PC-3 (cell line): ENCODE measurements around the gene OSBPL9. TPM values are rescaled to one million over a fixed set of nuclear protein-coding genes. Genes with fewer than 3 reads are reported as not detected.
"Not testable (repeated sequence)": the region's sequence is repeated elsewhere in the genome, so short reads cannot be mapped to it uniquely, and the experiment has no call there.

ENCODE experiments used
- ATAC-seq: fragments of 200-7000 bp; cut with Tn5 transposase; 2 replicates; pipeline ENCODE4 v1.9.1; 2020; ENCODE audit warnings: mild to moderate bottlenecking, moderate library complexity
- BruUV-seq: library from RNA; stranded (reverse); fragments of 400-500 nt; replicated peaks from 2 replicates; lab custom pipeline; 2021; lab: Mats Ljungman, UMichigan
- CTCF ChIA-PET: fragments of 300-600 bp; sonication (Branson Sonifier 250); formaldehyde crosslinking; loops from one replicate; lab custom pipeline; 2022; ENCODE audit warnings: antibody characterized with exemption; lab: Charles Lee
- POLR2A ChIA-PET: fragments of 300-600 bp; sonication (Branson Sonifier 250); formaldehyde crosslinking; loops from one replicate; lab custom pipeline; 2022; ENCODE audit warnings: antibody characterized with exemption; ENCODE audit not compliant: unreplicated experiment; lab: Charles Lee
- DNase-seq: peaks from one replicate; pipeline ENCODE4 v3.0.0-alpha.2; 2015
- H2AFZ ChIP-seq: fragments of 300-600 bp; sonication (generic); 2 replicates; pipeline ENCODE4 v1.6.0; 2016; ENCODE audit warnings: antibody characterized with exemption, low read length
- H3F3A ChIP-seq: fragments of 300-600 bp; sonication (generic); one replicate; pipeline ENCODE4 v1.6.0; 2017; ENCODE audit warnings: antibody characterized with exemption, low read length, control low read depth, mild to moderate bottlenecking; ENCODE audit not compliant: unreplicated experiment
- H3K27ac ChIP-seq: fragments of 300-600 bp; sonication (generic); 2 replicates; pipeline ENCODE4 v1.5.1; 2016; ENCODE audit warnings: mild to moderate bottlenecking, low read length
- H3K27me3 ChIP-seq: fragments of 300-600 bp; sonication (generic); 2 replicates; pipeline ENCODE4 v1.6.1; 2016; ENCODE audit warnings: low read length, mixed read lengths
- H3K36me3 ChIP-seq: fragments of 300-600 bp; sonication (generic); 2 replicates; pipeline ENCODE4 v1.6.1; 2016; ENCODE audit warnings: low read depth, mixed run types, low read length, mixed read lengths
- H3K4me1 ChIP-seq: fragments of 300-600 bp; sonication (generic); 2 replicates; pipeline ENCODE4 v1.5.1; 2016; ENCODE audit warnings: low read length; ENCODE audit not compliant: insufficient read depth
- H3K4me2 ChIP-seq: fragments of 300-600 bp; sonication (generic); 2 replicates; pipeline ENCODE4 v1.6.0; 2016; ENCODE audit warnings: low read length
- H3K4me3 ChIP-seq: fragments of 300-600 bp; sonication (generic); 2 replicates; pipeline ENCODE4 v1.5.1; 2016; ENCODE audit warnings: mild to moderate bottlenecking, low read length, mixed read lengths
- H3K79me2 ChIP-seq: fragments of 300-600 bp; sonication (generic); 2 replicates; pipeline ENCODE4 v1.6.1; 2017; ENCODE audit warnings: low read length, mixed read lengths
- H3K9ac ChIP-seq: fragments of 300-600 bp; sonication (generic); 2 replicates; pipeline ENCODE4 v1.6.0; 2016; ENCODE audit warnings: mild to moderate bottlenecking, low read length
- H3K9me2 ChIP-seq: fragments of 300-600 bp; sonication (generic); replicated peaks from 2 replicates; pipeline ENCODE4 v1.6.1; 2016; ENCODE audit warnings: mixed run types, low read length, mixed read lengths
- H3K9me3 ChIP-seq: fragments of 300-600 bp; sonication (generic); 2 replicates; pipeline ENCODE4 v1.6.1; 2016; ENCODE audit warnings: low read length, mixed read lengths
- H4K20me1 ChIP-seq: fragments of 300-600 bp; sonication (generic); 2 replicates; pipeline ENCODE4 v1.6.1; 2016; ENCODE audit warnings: low read length, mixed read lengths
- CTCF ChIP-seq: fragments of 300-600 bp; sonication (generic); conservative IDR thresholded peaks from 2 replicates; pipeline ENCODE4 v1.5.1; 2017; ENCODE audit warnings: antibody characterized with exemption, low read depth, mild to moderate bottlenecking, low read length
- EZH2 ChIP-seq: fragments of 300-600 bp; sonication (generic); IDR thresholded peaks from one replicate; pipeline ENCODE4 v1.6.1; 2017; ENCODE audit warnings: antibody characterized with exemption, mild to moderate bottlenecking, low read length; ENCODE audit not compliant: unreplicated experiment
- EZH2phosphoT487 ChIP-seq: fragments of 300-600 bp; sonication (generic); IDR thresholded peaks from 2 replicates; pipeline ENCODE4 v1.6.1; 2018; ENCODE audit warnings: mild to moderate bottlenecking, antibody characterized with exemption, low read length, borderline replicate concordance
- intact Hi-C: fragments of 100-400 bp; cut with micrococcal nuclease; formaldehyde crosslinking; loops from 2 replicates; pipeline ENCODE4 v1.9.0; 2023
- total RNA-seq: library from RNA; depleted of rRNA; stranded (reverse); fragments of >200 nt; gene quantifications from 2 replicates; pipeline ENCODE4 v1.2.3, GENCODE V29; 2014

OSBPL9 gene
- total RNA-seq, 1 experiment from 2014 or later, result 74.7 TPM

GRCh38 chr1:51644020-51644419 is 27.1 kb downstream of the OSBPL9 start:
- ChIA-PET POLR2A (no interaction called here), CTCF (no interaction called here)
- H3K9me2 ChIP-seq, result no peaks in the 10 kb centered on the region
- intact Hi-C loops, result no loop called here
- BruUV-seq, result no TSS peak
- peak overlapping the region; percentile 26 for H3K27ac ChIP-seq
- peak overlapping the region; percentile 68 for H3K4me2 ChIP-seq
- H3K9me3 ChIP-seq, result no peaks in the 10 kb centered on the region
- TF ChIP-seq CTCF, result no peak
- no peak for TF ChIP-seq EZH2phosphoT487
- no peak for TF ChIP-seq EZH2
- H3F3A ChIP-seq, result no peaks in the 10 kb centered on the region
- no peak overlapping the region for H2AFZ ChIP-seq
- DNase-seq (no peak), ATAC-seq (no peak)
- H3K4me1 ChIP-seq, result peaks cover 31% of the 10 kb centered on the region
- H3K79me2 ChIP-seq, result peaks cover 69% of the 10 kb centered on the region
- H3K4me3 ChIP-seq, result no peak overlapping the region
- H3K27me3 ChIP-seq, result no peaks in the 10 kb centered on the region
- no peaks in the 10 kb centered on the region for H4K20me1 ChIP-seq
- H3K9ac ChIP-seq, result no peak overlapping the region
- no peaks in the 10 kb centered on the region for H3K36me3 ChIP-seq

GRCh38 chr1:51644533-51645197 is 27.8 kb downstream of the OSBPL9 start:
- Histone ChIP-seq H3K4me2 (peak overlapping the region; percentile 68), H3K36me3 (no peaks in the 10 kb centered on the region), H3K27me3 (no peaks in the 10 kb centered on the region), H3K27ac (peak overlapping the region; percentile 26), H3K79me2 (peaks cover 69% of the 10 kb centered on the region), H2AFZ (no peak overlapping the region), H3K9ac (no peak overlapping the region), H4K20me1 (no peaks in the 10 kb centered on the region), H3K4me1 (peaks cover 33% of the 10 kb centered on the region), H3K9me2 (no peaks in the 10 kb centered on the region), H3K9me3 (no peaks in the 10 kb centered on the region), H3K4me3 (no peak overlapping the region), H3F3A (no peaks in the 10 kb centered on the region)
- CTCF ChIA-PET, result no interaction called here
- POLR2A ChIA-PET, result no interaction called here
- no TSS peak for BruUV-seq
- ATAC-seq (peak; percentile 84), DNase-seq (peak; percentile 75)
- TF ChIP-seq CTCF, result no peak
- no peak for TF ChIP-seq EZH2phosphoT487
- no peak for TF ChIP-seq EZH2
- intact Hi-C loops, result no loop called here

DNA sequence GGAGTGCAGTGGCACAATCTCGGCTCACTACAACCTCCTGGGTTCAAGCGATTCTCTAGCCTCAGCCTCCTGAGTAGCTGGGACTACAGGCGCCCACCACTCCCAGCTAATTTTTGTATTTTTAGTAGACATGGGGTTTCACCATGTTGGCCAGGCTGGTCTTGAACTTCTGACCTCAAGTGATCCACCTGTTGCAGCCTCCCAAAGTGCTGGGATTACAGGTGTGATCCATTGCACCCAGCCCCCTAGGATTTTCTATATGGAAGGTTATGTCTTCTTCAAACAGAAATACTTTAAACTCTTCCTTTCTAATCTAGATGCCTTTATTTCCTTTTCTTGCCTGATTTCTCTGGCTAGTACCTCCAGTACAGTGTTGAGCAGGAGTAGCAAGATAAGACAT is 29.7 kb downstream of the OSBPL9 start:
- H3K79me2 ChIP-seq, result peaks cover 66% of the 10 kb centered on the region

More for the DNA sequence above, 29.7 kb downstream of the OSBPL9 start:
- H4K20me1 ChIP-seq, H3K27ac ChIP-seq, DNase-seq, H3F3A ChIP-seq, BruUV-seq, H3K27me3 ChIP-seq, H3K9ac ChIP-seq, H3K4me2 ChIP-seq, intact Hi-C loops, H3K4me3 ChIP-seq, ATAC-seq, H3K36me3 ChIP-seq, H3K9me3 ChIP-seq, H3K9me2 ChIP-seq, H2AFZ ChIP-seq, CTCF ChIA-PET: not testable (repeated sequence)
- H3K4me1 ChIP-seq, result peaks cover 47% of the 10 kb centered on the region
- POLR2A ChIA-PET, result interaction anchor here (0.7 kb wide), 1 partner anchor 225 kb away, joined by 3 read pairs; no protein-coding TSS in a partner anchor
